Heart left ventricle (tissue), 16 donors: ENCODE results near the gene STEAP1. TPM values are rescaled to one million over a fixed set of nuclear protein-coding genes. Genes with fewer than 3 reads are reported as not detected.

ENCODE experiments used
- ATAC-seq, 4 donors: fragments of 200-7000 bp; cut with Tn5 transposase; one replicate each; pipeline ENCODE4 v1.9.1; 2020 to 2022; ENCODE audit warnings: moderate library complexity in 4 of 4, mild to moderate bottlenecking in 3 of 4, moderate number of reproducible peaks in 1 of 4
- DNase-seq, 5 donors: peaks; one replicate each; pipeline ENCODE4 v3.0.0-alpha.2; 2020
- H3K27ac ChIP-seq, 12 donors: fragments of 200-600 bp; sonication (generic) in 4 of 12; one replicate each; pipeline versions ENCODE4 v1.5.0 to v1.8.0; 2016 to 2022; ENCODE audit warnings: mild to moderate bottlenecking in 2 of 12
- H3K27me3 ChIP-seq, 9 donors: fragments of 200-600 bp; sonication (generic) in 2 of 9; one replicate each; pipeline versions ENCODE4 v1.5.1 to v1.8.0; 2016 to 2022; ENCODE audit warnings: mild to moderate bottlenecking in 3 of 9
- H3K36me3 ChIP-seq, 9 donors: fragments of 200-600 bp; sonication (generic) in 2 of 9; one replicate each; pipeline versions ENCODE4 v1.5.0 to v1.8.0; 2018 to 2022; ENCODE audit warnings: mild to moderate bottlenecking in 2 of 9
- H3K4me1 ChIP-seq, 12 donors: fragments of 200-600 bp; sonication (generic) in 4 of 12; one replicate each; pipeline versions ENCODE4 v1.5.0 to v1.8.0; 2016 to 2022; ENCODE audit warnings: mild to moderate bottlenecking in 3 of 12
- H3K4me3 ChIP-seq, 12 donors: fragments of 200-600 bp; sonication (generic) in 4 of 12; one replicate each; pipeline versions ENCODE4 v1.5.0 to v1.8.0; 2017 to 2022; ENCODE audit warnings: mild to moderate bottlenecking in 9 of 12, moderate library complexity in 4 of 12
- H3K9me3 ChIP-seq, 12 donors: fragments of 200-600 bp; sonication (generic) in 4 of 12; one replicate each; pipeline versions ENCODE4 v1.5.0 to v1.8.0; 2016 to 2022; ENCODE audit warnings: mild to moderate bottlenecking in 1 of 12
- CTCF ChIP-seq, 12 donors: fragments of 200-600 bp; sonication (generic) in 4 of 12; IDR thresholded peaks; one replicate each; pipeline versions ENCODE4 v1.5.0 to v1.8.0; 2018 to 2022; ENCODE audit warnings: antibody characterized with exemption in 12 of 12, mild to moderate bottlenecking in 5 of 12
- POLR2A ChIP-seq, 2 donors: fragments of 450-650 bp; IDR thresholded peaks; one replicate each; pipeline ENCODE4 v1.6.1; 2017; ENCODE audit warnings: antibody characterized with exemption in 2 of 2, mild to moderate bottlenecking in 2 of 2, moderate library complexity in 2 of 2
- WGBS, 4 donors: extraction: QIAGEN DNeasy Blood & Tissue Kit in 2 of 4; methylation state at CpG; one replicate each; pipeline versions ENCODE4 v1.1.5 to v1.1.7; 2013 to 2018; 5-methylcytosine and 5-hydroxymethylcytosine counted together
- intact Hi-C, 10 donors: fragments of 100-400 bp; cut with DNase I; formaldehyde crosslinking; loops; one replicate each; pipeline versions ENCODE4 v1.11.1 to v1.14.2; 2022
- polyA plus RNA-seq, 2 donors: library from polyadenylated mRNA; stranded (reverse); fragments of 200-250 nt; gene quantifications; one replicate each; pipeline ENCODE4 v1.2.3, GENCODE V29; 2013
- total RNA-seq, 9 donors: library from RNA; depleted of rRNA in 2 of 9; stranded (reverse); fragments of >200 nt in 2 of 9; fragmentation: NEBNext Ultra II Directional in 3 of 9; extraction: Animal tissue kit (Norgen Biotek cat#: 25700) in 3 of 9; gene quantifications; one replicate each; pipeline versions ENCODE4 v1.1.0 to v1.2.4, GENCODE V29; 2016 to 2023
- donor health status: ischemic (EF 13 %, LVEDD 7.1; RV severe dilation, severe dysfunction).
- donor health status: healthy with polysubstance abuse.
- donor health status: DM: no; HTN: yes; CAD: no.
- donor health status: DM: no; HTN: no; CAD: no.
- donor health status: ischemic (EF 25% LVEDD 6.9; RV normal size, moderate dysfunction).
- donor health status: ischemic (EF 25% LVEDD 5.7; RV mildly dilated, moderate dysfunction).
- donor health status: healthy.
- donor health status: DM: yes; HTN: yes; CAD: no.
- donor health status: ischemic (EF 35%, LVEDD 5.7; RV mildly dilated, moderate dysfunction).
- donor health status: nonischemic (EF 11% LVEDD 7.7; RV severe dilation, severe dysfunction).
- donor health status: DM: yes; HTN: yes; CAD: no.
- donor health status: PGD.
- donor health status: ischemic (EF 29% LVEDD 5.4; RV normal size, mild dysfunction).
- donor health status: nonischemic (EF 23%, LVEDD 6.1; RV moderate dilation, normal function).

STEAP1 gene
- total and polyA plus RNA-seq, 11 donors, result 0.34 to 8.3 (median 0.82) TPM

- no peak for TF ChIP-seq POLR2A (IDR thresholded peaks at IDR 0.05)
- TF ChIP-seq CTCF (IDR thresholded peaks at IDR 0.05), result no peak
- Histone ChIP-seq H3K9me3 (peaks cover 0 to 6% (median 0%) of the 10 kb centered on the region in 12 donors), H3K27ac (no peak overlapping the region), H3K36me3 (no peaks in the 10 kb centered on the region), H3K4me3 (no peak overlapping the region), H3K27me3 (peaks cover 0 to 6% (median 0%) of the 10 kb centered on the region in 9 donors), H3K4me1 (no peaks in the 10 kb centered on the region)
- DNase-seq (no peak), ATAC-seq (no peak)
- WGBS, 4 donors, result 88 to 97% (median 94%) methylated on average over 1 of the region's 1 CpG
- intact Hi-C loops, result loop anchor here in 2 of 10 donors (10.0 kb wide), 2 partner anchors 75 to 125 kb away; partner anchors contain the start of gene CFAP69 (in 1 of the 2)
These were observed 15.6 kb downstream of the STEAP1 start for GRCh38 chr7:90169891-90170290.

GRCh38 chr7:90172121-90172520 lies 17.9 kb downstream of the STEAP1 start:
- 66 to 72% (median 69%) methylated on average over 2 of the region's 2 CpGs for WGBS, 4 donors

GRCh38 chr7:90172624-90173023 lies 18.4 kb downstream of the STEAP1 start:
- intact Hi-C loops, result loop anchor here in 1 of 10 donors (10.0 kb wide), 1 partner anchor 122 kb away; no protein-coding TSS in a partner anchor
- TF ChIP-seq CTCF (IDR thresholded peaks at IDR 0.05) (no peak), POLR2A (IDR thresholded peaks at IDR 0.05) (no peak)
- H3K4me3 ChIP-seq, result no peak overlapping the region

More at GRCh38 chr7:90172121-90172520, 17.9 kb downstream of the STEAP1 start:
- no peak overlapping the region for H3K4me3 ChIP-seq
- H3K27me3 ChIP-seq, result peaks cover 0 to 6% (median 0%) of the 10 kb centered on the region in 9 donors
- H3K36me3 ChIP-seq, result no peaks in the 10 kb centered on the region
- no peak overlapping the region for H3K27ac ChIP-seq
- no peak for ATAC-seq
- H3K9me3 ChIP-seq, result peaks cover 0 to 6% (median 0%) of the 10 kb centered on the region in 12 donors
- TF ChIP-seq CTCF (IDR thresholded peaks at IDR 0.05) (no peak), POLR2A (IDR thresholded peaks at IDR 0.05) (no peak)
- H3K4me1 ChIP-seq, result no peaks in the 10 kb centered on the region
- no peak for DNase-seq
- intact Hi-C loops, result loop anchor here in 1 of 10 donors (10.0 kb wide), 1 partner anchor 123 kb away; no protein-coding TSS in a partner anchor

GRCh38 chr7:90173127-90173844 lies 19.0 kb downstream of the STEAP1 start:
- TF ChIP-seq CTCF (IDR thresholded peaks at IDR 0.05), result no peak
- TF ChIP-seq POLR2A (IDR thresholded peaks at IDR 0.05), result no peak
- no peaks in the 10 kb centered on the region for H3K36me3 ChIP-seq
- ATAC-seq (no peak), DNase-seq (no peak)
- 80 to 92% (median 87%) methylated on average over 4 of the region's 4 CpGs for WGBS, 4 donors
- peaks cover 0 to 6% (median 0%) of the 10 kb centered on the region in 12 donors for H3K9me3 ChIP-seq
- H3K4me3 ChIP-seq, result no peak overlapping the region
- intact Hi-C loops, result loop anchor here in 1 of 10 donors (10.0 kb wide), 1 partner anchor 122 kb away; no protein-coding TSS in a partner anchor
- no peak overlapping the region for H3K27ac ChIP-seq
- H3K4me1 ChIP-seq, result no peaks in the 10 kb centered on the region
- H3K27me3 ChIP-seq, result peaks cover 0 to 6% (median 0%) of the 10 kb centered on the region in 9 donors

More at GRCh38 chr7:90172624-90173023, 18.4 kb downstream of the STEAP1 start:
- peaks cover 0 to 6% (median 0%) of the 10 kb centered on the region in 12 donors for H3K9me3 ChIP-seq
- no peaks in the 10 kb centered on the region for H3K4me1 ChIP-seq
- DNase-seq (no peak), ATAC-seq (no peak)
- 87 to 92% (median 88%) methylated on average over 6 of the region's 6 CpGs for WGBS, 4 donors
- no peak overlapping the region for H3K27ac ChIP-seq
- no peaks in the 10 kb centered on the region for H3K36me3 ChIP-seq
- peaks cover 0 to 6% (median 0%) of the 10 kb centered on the region in 9 donors for H3K27me3 ChIP-seq
